GM21576 (cell line): ENCODE results near the gene SPINT2.
A peak's percentile ranks its signal among the peaks of the same experiment; 100 is the strongest.

Experiments
- ATAC-seq: cut with Tn5 transposase; IDR thresholded peaks from one replicate; pipeline ENCODE4 v1.9.1; 2021; ENCODE audit warnings: mild to moderate bottlenecking, moderate library complexity; ENCODE audit not compliant: unreplicated experiment

SPINT2 gene

DNA sequence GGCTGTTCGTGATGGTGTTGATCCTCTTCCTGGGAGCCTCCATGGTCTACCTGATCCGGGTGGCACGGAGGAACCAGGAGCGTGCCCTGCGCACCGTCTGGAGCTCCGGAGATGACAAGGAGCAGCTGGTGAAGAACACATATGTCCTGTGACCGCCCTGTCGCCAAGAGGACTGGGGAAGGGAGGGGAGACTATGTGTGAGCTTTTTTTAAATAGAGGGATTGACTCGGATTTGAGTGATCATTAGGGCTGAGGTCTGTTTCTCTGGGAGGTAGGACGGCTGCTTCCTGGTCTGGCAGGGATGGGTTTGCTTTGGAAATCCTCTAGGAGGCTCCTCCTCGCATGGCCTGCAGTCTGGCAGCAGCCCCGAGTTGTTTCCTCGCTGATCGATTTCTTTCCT lies 27.5 kb downstream of the SPINT2 start:
- no peak for ATAC-seq

DNA sequence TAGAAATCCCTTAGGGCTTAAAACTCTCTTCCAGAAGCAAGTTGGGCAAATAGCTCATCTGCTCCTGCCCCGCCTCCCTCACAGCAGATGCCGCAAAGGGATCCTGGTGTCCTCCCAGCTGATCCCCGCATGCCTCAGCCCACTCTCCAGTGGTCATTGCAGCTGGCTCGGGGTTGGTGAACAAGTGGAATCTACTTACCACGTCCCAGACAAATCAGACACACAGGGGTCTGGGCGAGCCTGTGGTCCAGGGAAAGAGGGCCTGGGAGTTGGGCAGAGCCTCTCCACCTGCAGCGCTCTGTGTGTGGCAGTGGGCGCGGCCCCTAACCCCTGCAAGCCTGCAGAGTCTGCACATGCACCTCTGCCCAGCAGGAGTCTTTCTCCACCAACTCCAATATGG lies 28.9 kb downstream of the SPINT2 start:
- ATAC-seq: no peak

- no peak for ATAC-seq
Measured at GRCh38 chr19:38294090-38294489, 29.7 kb downstream of the SPINT2 start.

GRCh38 chr19:38298821-38299680 lies 34.7 kb downstream of the SPINT2 start:
- ATAC-seq: no peak

- ATAC-seq: no peak
Measured at GRCh38 chr19:38303517-38304351, 39.4 kb downstream of the SPINT2 start, which contains the start of gene C19orf33. Gene C19orf33 (plus strand): TSS chr19:38304251. CDS start chr19:38304262, 11 bp downstream.

GRCh38 chr19:38304352-38304865 lies 40.0 kb downstream of the SPINT2 start:
- ATAC-seq: no peak

DNA sequence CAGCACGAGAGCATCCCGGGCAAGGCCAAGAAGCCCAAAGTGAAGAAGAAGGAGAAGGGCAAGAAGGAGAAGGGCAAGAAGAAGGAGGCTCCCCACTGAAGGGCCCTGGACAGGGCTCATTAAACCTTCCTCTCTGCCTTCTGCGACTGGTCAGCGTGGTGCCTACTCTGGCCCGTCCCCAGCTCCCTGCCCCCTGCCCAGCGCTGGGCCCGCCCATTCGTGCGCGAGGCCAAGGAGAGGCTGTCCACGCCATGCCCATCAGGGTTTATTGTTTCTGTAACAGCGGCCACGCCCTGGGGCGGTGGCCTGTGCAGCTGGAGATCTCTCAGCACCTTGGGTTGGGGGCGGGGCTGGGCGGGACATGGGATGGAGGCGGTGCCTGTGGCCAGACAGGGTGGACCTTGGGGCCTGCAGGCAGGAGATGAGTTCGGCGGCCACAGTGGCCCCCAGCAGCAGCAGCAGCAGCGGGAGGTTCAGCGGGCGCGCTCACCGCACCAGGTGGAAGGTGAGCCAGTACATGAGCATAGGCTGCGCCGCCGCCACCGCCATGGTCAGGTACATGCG lies 40.6 kb downstream of the SPINT2 start:
- no peak for ATAC-seq

DNA sequence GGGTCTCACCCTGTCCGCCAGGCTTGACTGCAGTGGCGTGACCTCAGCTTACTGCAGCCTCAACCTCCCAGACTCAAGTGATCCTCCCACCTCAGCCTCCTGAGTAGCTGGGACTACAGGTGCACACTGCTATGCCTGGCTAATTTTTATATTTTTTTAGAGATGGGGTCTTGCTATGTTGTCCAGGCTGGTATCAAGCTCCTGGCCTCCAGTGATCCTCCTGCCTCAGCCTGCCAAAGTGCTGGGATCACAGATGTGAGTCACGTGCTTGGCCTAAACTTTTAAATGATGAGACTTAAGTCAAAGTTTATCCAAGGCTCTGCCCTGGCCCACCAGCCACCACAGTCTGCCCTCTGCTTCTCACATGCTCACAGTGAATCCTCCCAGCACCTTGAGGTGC lies 41.9 kb downstream of the SPINT2 start:
- ATAC-seq: no peak

- ATAC-seq: no peak
Measured at GRCh38 chr19:38307076-38307475, 42.7 kb downstream of the SPINT2 start.

DNA sequence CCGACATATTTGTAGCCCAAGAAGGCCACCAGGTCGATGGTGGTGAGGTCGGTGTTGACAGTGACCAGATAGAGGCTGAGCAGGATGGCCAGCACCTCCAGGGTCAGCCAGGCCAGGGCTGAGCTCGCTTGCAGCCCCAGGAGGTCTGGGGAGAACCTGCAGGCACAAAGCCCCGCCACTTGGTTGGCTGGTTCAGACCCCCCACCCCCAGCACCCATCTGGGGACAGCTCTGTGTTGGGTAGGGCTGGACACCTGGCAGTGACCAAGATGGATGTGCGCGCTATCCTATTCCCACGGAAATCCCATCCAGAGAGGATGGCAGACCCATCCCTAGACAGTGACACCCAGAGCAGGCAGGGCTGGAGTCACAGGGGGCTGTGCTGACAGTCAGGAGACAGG lies 43.2 kb downstream of the SPINT2 start:
- no peak for ATAC-seq

DNA sequence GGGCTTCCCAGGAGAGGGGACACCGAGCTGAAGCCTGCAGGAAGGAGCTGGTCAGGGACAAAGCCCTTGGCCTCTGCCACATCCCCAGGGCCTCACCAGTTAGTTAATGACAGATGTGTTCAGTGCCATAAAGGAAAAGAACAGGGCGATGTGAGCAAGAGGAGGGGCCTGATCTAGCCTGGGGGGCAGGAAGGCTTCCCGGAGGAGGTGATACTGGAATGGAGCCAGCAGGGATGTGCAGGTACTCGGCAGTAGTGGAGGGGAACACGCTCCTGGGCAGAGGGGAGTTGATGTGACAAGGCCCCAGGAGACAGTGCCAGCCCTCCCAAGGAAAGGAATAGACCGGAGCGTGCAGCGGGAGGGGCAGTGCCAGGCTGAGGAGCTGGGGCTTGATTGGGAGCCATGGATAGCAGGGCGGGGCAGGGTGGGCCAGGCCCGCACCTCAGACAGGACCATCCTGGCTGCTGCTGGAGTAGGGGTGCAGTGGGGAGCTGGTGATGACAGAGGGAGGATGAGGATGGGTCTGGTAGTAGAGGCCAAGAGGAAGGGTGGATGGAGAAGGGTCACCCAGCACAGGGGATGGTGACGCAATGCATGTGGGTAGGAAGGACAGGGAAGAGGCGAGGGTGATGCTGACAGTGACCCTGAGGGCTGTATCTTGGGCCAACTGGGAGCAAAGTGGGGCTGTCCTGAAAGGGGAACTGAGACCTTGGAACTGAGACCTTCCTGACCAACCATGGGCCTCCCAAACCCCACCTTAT lies 43.8 kb downstream of the SPINT2 start:
- no peak for ATAC-seq

DNA sequence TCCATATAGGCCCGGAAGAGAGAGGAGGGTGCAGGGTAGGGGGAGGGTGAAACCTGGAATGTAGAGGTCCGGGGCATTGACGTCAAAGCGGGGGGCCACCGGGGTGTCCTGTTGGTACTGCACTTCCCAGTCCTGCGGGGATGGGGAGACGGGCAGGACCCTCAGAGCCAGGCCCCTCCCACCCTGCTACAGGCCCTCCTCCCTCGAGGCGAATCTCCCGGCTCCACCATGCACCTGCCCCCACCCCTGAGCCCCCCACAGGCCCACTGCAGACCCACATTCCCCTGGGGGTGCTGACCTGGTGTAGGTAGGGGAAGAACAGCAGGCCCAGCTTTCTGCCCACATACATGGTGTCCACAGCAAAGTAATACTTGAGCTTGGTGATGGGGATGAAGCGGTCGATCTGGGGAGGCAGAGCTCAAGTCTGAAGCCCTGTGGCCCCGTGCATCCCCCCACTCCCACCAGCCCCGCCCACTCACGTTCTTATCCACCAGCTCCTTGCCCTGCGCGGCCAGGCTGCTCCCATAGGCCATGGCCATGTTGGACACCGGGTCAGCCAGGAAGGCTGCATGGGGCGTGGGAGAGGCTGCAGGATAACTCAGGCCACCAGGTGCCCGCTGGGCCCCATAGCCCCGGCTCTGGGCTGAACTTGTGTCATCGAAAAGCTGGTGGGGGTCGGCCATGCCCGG lies 44.7 kb downstream of the SPINT2 start:
- no peak for ATAC-seq

- ATAC-seq: no peak
Measured at GRCh38 chr19:38309615-38310278, 45.4 kb downstream of the SPINT2 start.

- no peak for ATAC-seq
Measured at GRCh38 chr19:38310279-38310670, 45.9 kb downstream of the SPINT2 start.

GRCh38 chr19:38310986-38311385 lies 46.6 kb downstream of the SPINT2 start:
- ATAC-seq: no peak

- peak; percentile 86 for ATAC-seq
Measured at GRCh38 chr19:38315657-38316476, 51.5 kb downstream of the SPINT2 start, which contains the start of gene YIF1B. Gene YIF1B (minus strand): TSS chr19:38315947. CDS start chr19:38315917, 30 bp downstream.

- ATAC-seq: no peak
Measured at GRCh38 chr19:38316477-38317067, 52.2 kb downstream of the SPINT2 start.

- ATAC-seq: no peak
Measured at GRCh38 chr19:38317104-38317612, 52.8 kb downstream of the SPINT2 start.
